SK-N-SH (cell line): ENCODE results near the gene EZH1. TPM values are rescaled to one million over a fixed set of nuclear protein-coding genes. Genes with fewer than 3 reads are reported as not detected.

Source experiments
- CTCF ChIA-PET: fragments of 300-600, 350-600 bp; formaldehyde crosslinking; extraction: SDS; loops from one replicate; lab custom pipeline; 2021; lab: Yijun Ruan, JAX
- POLR2A ChIA-PET: fragments of 350-600 bp; sonication (Branson Sonifier 250); formaldehyde crosslinking; extraction: SDS; loops from one replicate; lab custom pipeline; 2020; ENCODE audit warnings: antibody characterized with exemption, inconsistent platforms; lab: Yijun Ruan, JAX
- DNase-seq: peaks from one replicate; pipeline ENCODE4 v3.0.0; 2012
- H2AFZ ChIP-seq: fragments of 200-600 bp; sonication (generic); 2 replicates; pipeline ENCODE4 v1.8.1; 2016; ENCODE audit warnings: antibody characterized with exemption, mild to moderate bottlenecking, low read depth
- H3F3A ChIP-seq: fragments of 200-600 bp; sonication (generic); replicated peaks from 2 replicates; pipeline ENCODE3; 2016; ENCODE audit warnings: antibody characterized with exemption, mild to moderate bottlenecking; ENCODE audit not compliant: insufficient read depth
- H3K27ac ChIP-seq, 2 experiments: fragments of 200-500 bp in 1 of 2; fragments of 200-600 bp in 1 of 2; sonication (Bioruptor generic) in 1 of 2; sonication (generic), shearing (Covaris generic) in 1 of 2; 2 replicates each; pipeline versions ENCODE4 v1.5.1 to v1.6.1; 2014 to 2016; ENCODE audit warnings: low read depth in 2 of 2, inconsistent platforms in 1 of 2, low read length in 1 of 2, mild to moderate bottlenecking in 1 of 2, mixed read lengths in 1 of 2
- H3K27me3 ChIP-seq: fragments of 200-600 bp; sonication (generic), shearing (Covaris generic); 2 replicates; pipeline ENCODE4 v1.6.1; 2016; ENCODE audit warnings: mixed run types; ENCODE audit not compliant: insufficient read depth
- H3K36me3 ChIP-seq, 2 experiments: fragments of 200-500 bp in 1 of 2; fragments of 200-600 bp in 1 of 2; sonication (Bioruptor generic) in 1 of 2; sonication (generic) in 1 of 2; replicated peaks in 1 of 2; 2 replicates each; pipeline versions ENCODE3 to v1.5.1; 2014 to 2016; ENCODE audit warnings: low read length in 1 of 2, mild to moderate bottlenecking in 1 of 2; ENCODE audit not compliant: insufficient read depth in 2 of 2, control insufficient read depth in 1 of 2
- H3K4me1 ChIP-seq, 2 experiments: fragments of 200-500 bp in 1 of 2; fragments of 200-600 bp in 1 of 2; sonication (Bioruptor generic) in 1 of 2; sonication (generic), shearing (Covaris generic) in 1 of 2; 2 replicates each; pipeline versions ENCODE4 v1.5.1 to v1.6.1; 2014 to 2016; ENCODE audit warnings: low read depth in 1 of 2, low read length in 1 of 2, mixed run types in 1 of 2; ENCODE audit not compliant: insufficient read depth in 2 of 2, control insufficient read depth in 1 of 2
- H3K4me2 ChIP-seq: fragments of 200-600 bp; sonication (generic), shearing (Covaris generic); 2 replicates; pipeline ENCODE4 v1.6.1; 2017; ENCODE audit warnings: mixed run types
- H3K4me3 ChIP-seq, 2 experiments: fragments of 200-500 bp in 1 of 2; fragments of 200-600 bp in 1 of 2; sonication (Bioruptor generic) in 1 of 2; sonication (generic), shearing (Covaris generic) in 1 of 2; 2 replicates each; pipeline versions ENCODE4 v1.5.1 to v1.8.1; 2014 to 2016; ENCODE audit warnings: low read depth in 2 of 2, inconsistent platforms in 1 of 2, low read length in 1 of 2, mild to moderate bottlenecking in 1 of 2, mixed read lengths in 1 of 2, moderate library complexity in 1 of 2
- H3K79me2 ChIP-seq: fragments of 200-600 bp; sonication (generic); 2 replicates; pipeline ENCODE4 v1.8.1; 2017; ENCODE audit warnings: mild to moderate bottlenecking; ENCODE audit not compliant: insufficient read depth
- H3K9ac ChIP-seq: fragments of 200-600 bp; sonication (generic); 2 replicates; pipeline ENCODE4 v1.6.1; 2017; ENCODE audit warnings: mixed run types
- H3K9me2 ChIP-seq: fragments of 200-600 bp; sonication (generic); 2 replicates; pipeline ENCODE4 v1.6.1; 2017; ENCODE audit warnings: mixed run types
- H3K9me3 ChIP-seq: fragments of 200-600 bp; sonication (generic); 2 replicates; pipeline ENCODE4 v1.6.1; 2017; ENCODE audit warnings: mixed run types, mild to moderate bottlenecking, moderate library complexity
- H4K20me1 ChIP-seq: fragments of 200-600 bp; sonication (generic); 2 replicates; pipeline ENCODE4 v1.6.1; 2017; ENCODE audit warnings: mild to moderate bottlenecking, mixed run types; ENCODE audit not compliant: insufficient read depth
- POLR2AphosphoS5 ChIP-seq: IDR thresholded peaks from 2 replicates; pipeline ENCODE4 v1.6.1; 2012; ENCODE audit warnings: low read depth, low read length
- RAD21 ChIP-seq: IDR thresholded peaks from 2 replicates; pipeline ENCODE4 v1.6.1; 2012; ENCODE audit warnings: mild to moderate bottlenecking, low read length
- RCOR1 ChIP-seq: fragments of 150-350 bp; IDR thresholded peaks from 2 replicates; pipeline ENCODE4 v1.6.1; 2017; ENCODE audit warnings: antibody characterized with exemption, low read length
- RFX5 ChIP-seq: IDR thresholded peaks from 2 replicates; pipeline ENCODE4 v1.6.1; 2012; ENCODE audit warnings: mild to moderate bottlenecking, improper control_type of control experiment, low read length
- SMC3 ChIP-seq: IDR thresholded peaks from 2 replicates; pipeline ENCODE4 v1.6.1; 2012; ENCODE audit warnings: low read depth, low read length, improper control_type of control experiment
- TAF1 ChIP-seq: IDR thresholded peaks from 2 replicates; pipeline ENCODE4 v1.6.1; 2012; ENCODE audit warnings: low read depth, mild to moderate bottlenecking, low read length, moderate library complexity, borderline replicate concordance
- TEAD4 ChIP-seq: IDR thresholded peaks from 2 replicates; pipeline ENCODE4 v1.4.0; 2012; ENCODE audit warnings: mild to moderate bottlenecking, borderline replicate concordance; ENCODE audit not compliant: insufficient read depth
- WGBS: methylation state at CpG from one replicate; pipeline ENCODE4 v1.1.6; 2017; ENCODE audit warnings: low lambda C conversion rate; 5-methylcytosine and 5-hydroxymethylcytosine counted together
- polyA plus RNA-seq, 3 experiments: library from polyadenylated mRNA; depleted of rRNA; stranded (reverse); fragments of >200 nt; gene quantifications; 2 replicates each; pipeline ENCODE4 v1.2.3, GENCODE V29; 2012
- TF ChIP-seq, protein P1 (sequence below): IDR thresholded peaks from 2 replicates; pipeline ENCODE4; 2012
- TF ChIP-seq, protein P2 (sequence below): fragments of 150-350 bp; IDR thresholded peaks from 2 replicates; pipeline ENCODE4 v1.6.1; 2017; ENCODE audit warnings: antibody characterized with exemption, low read length, low read depth, borderline replicate concordance
- TF ChIP-seq, protein P3 (sequence below): fragments of 200-600 bp; sonication (generic); IDR thresholded peaks from 2 replicates; pipeline ENCODE4 v1.6.1; 2017; ENCODE audit warnings: antibody characterized with exemption, mild to moderate bottlenecking, moderate library complexity

EZH1 gene
- polyA plus RNA-seq, 1 of the 3 experiments (the other 2 are of a cell fraction): 28.6 TPM

DNA sequence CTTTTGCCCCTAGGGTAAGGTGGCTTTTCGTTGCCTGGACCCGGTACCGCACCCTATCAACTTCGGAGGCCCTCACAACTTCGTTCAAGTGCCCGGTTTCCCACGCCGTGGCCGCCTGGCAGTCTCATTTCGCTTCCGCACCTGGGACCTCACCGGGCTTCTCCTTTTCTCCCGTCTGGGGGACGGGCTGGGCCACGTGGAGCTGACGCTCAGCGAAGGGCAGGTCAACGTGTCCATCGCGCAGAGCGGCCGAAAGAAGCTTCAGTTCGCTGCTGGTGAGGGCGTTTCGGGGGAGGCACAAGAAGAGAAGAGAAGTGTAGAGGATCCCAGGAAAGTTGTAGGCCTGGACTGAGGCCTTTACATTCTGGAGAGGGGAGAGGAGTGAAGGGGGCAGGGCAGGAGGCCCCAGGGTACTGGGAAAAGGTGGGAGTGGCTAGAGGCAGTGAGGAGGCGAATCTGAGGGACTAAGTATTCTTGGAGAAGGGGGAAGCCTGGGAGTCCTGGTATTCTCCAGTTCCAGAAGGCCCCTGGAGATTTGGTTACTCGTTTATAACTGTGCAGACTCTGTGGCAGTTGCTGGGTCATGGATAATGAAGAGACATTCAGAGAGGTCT, 57.0 kb downstream of the EZH1 start:
- POLR2A ChIA-PET: interaction anchor here (1.2 kb wide), 1 partner anchor 11 kb away, joined by 3 read pairs; the partner anchor contains the start of gene PLEKHH3
- H3K4me3 ChIP-seq: no peak overlapping the region
- H3K4me2 ChIP-seq: no peak overlapping the region
- no peaks in the 10 kb centered on the region for H3K27me3 ChIP-seq
- H2AFZ ChIP-seq: no peak overlapping the region
- H3K9ac ChIP-seq: no peak overlapping the region
- H3K27ac ChIP-seq: no peak overlapping the region
- peaks cover 0 to 10% of the 10 kb centered on the region in 2 experiments; a peak in 1 of 4 replicates for H3K4me1 ChIP-seq
- peaks cover 5% of the 10 kb centered on the region for H3K79me2 ChIP-seq
- WGBS: 96% methylated on average over 26 of the region's 27 CpGs
- no peaks in the 10 kb centered on the region for H3K9me3 ChIP-seq
- no peak for TF ChIP-seq RFX5
- TF ChIP-seq TEAD4: no peak
- TF ChIP-seq, protein P1, sequence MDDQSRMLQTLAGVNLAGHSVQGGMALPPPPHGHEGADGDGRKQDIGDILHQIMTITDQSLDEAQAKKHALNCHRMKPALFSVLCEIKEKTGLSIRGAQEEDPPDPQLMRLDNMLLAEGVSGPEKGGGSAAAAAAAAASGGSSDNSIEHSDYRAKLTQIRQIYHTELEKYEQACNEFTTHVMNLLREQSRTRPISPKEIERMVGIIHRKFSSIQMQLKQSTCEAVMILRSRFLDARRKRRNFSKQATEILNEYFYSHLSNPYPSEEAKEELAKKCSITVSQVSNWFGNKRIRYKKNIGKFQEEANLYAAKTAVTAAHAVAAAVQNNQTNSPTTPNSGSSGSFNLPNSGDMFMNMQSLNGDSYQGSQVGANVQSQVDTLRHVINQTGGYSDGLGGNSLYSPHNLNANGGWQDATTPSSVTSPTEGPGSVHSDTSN: no peak
- TF ChIP-seq, all 33 proteins: peak for 0
- CTCF ChIA-PET: no interaction called here
- Histone ChIP-seq H3F3A (no peaks in the 10 kb centered on the region), H4K20me1 (no peaks in the 10 kb centered on the region), H3K9me2 (no peaks in the 10 kb centered on the region), H3K36me3 (peaks cover 8 to 46% of the 10 kb centered on the region in 2 experiments)
- DNase-seq: peak; percentile 20

DNA sequence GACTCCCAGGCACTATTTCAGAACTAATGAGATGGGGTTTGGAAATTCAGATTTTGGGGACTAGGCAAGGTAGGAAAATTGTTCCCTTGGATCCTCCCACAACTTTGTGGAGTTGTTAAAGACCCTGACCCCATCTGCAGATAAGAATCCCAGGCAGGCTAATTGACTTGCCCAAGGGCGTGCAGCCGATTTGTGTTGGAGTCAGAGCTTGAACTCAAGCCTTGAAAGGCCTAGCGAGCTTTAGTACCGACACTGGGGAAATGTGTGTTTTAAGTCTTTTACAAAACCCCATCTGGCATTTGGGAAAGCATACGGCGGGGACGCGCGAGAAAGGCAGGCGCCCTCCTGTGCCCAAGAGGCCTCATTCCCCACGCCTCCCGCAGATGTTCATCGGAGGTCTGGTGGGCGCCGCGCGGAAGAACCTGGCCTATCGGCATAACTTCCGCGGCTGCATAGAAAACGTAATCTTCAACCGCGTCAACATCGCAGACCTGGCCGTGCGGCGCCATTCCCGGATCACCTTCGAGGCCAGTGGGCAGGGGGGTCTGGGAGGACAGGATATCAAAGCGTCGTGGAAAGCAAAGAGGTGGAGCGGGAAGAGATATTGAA, 58.2 kb downstream of the EZH1 start:
- Histone ChIP-seq H3K27ac (no peak overlapping the region), H3K4me2 (no peak overlapping the region), H3K9me3 (no peaks in the 10 kb centered on the region), H3K79me2 (peaks cover 5% of the 10 kb centered on the region), H4K20me1 (no peaks in the 10 kb centered on the region), H3F3A (peaks cover 7% of the 10 kb centered on the region), H2AFZ (no peak overlapping the region), H3K4me1 (peaks cover 0 to 12% of the 10 kb centered on the region in 2 experiments; a peak in 2 of 4 replicates), H3K27me3 (no peaks in the 10 kb centered on the region), H3K36me3 (peaks cover 8 to 36% of the 10 kb centered on the region in 2 experiments), H3K9ac (no peak overlapping the region), H3K9me2 (no peaks in the 10 kb centered on the region), H3K4me3 (no peak overlapping the region)
- TF ChIP-seq, protein P2, sequence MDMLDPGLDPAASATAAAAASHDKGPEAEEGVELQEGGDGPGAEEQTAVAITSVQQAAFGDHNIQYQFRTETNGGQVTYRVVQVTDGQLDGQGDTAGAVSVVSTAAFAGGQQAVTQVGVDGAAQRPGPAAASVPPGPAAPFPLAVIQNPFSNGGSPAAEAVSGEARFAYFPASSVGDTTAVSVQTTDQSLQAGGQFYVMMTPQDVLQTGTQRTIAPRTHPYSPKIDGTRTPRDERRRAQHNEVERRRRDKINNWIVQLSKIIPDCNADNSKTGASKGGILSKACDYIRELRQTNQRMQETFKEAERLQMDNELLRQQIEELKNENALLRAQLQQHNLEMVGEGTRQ: no peak
- TF ChIP-seq SMC3 (no peak), TEAD4 (no peak), POLR2AphosphoS5 (no peak), RCOR1 (no peak), TAF1 (no peak), RAD21 (no peak)
- TF ChIP-seq, protein P3, sequence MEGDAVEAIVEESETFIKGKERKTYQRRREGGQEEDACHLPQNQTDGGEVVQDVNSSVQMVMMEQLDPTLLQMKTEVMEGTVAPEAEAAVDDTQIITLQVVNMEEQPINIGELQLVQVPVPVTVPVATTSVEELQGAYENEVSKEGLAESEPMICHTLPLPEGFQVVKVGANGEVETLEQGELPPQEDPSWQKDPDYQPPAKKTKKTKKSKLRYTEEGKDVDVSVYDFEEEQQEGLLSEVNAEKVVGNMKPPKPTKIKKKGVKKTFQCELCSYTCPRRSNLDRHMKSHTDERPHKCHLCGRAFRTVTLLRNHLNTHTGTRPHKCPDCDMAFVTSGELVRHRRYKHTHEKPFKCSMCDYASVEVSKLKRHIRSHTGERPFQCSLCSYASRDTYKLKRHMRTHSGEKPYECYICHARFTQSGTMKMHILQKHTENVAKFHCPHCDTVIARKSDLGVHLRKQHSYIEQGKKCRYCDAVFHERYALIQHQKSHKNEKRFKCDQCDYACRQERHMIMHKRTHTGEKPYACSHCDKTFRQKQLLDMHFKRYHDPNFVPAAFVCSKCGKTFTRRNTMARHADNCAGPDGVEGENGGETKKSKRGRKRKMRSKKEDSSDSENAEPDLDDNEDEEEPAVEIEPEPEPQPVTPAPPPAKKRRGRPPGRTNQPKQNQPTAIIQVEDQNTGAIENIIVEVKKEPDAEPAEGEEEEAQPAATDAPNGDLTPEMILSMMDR: no peak
- peak; percentile 48 for DNase-seq
- CTCF ChIA-PET: no interaction called here
- POLR2A ChIA-PET: no interaction called here
- WGBS: 93% methylated on average over 32 of the region's 32 CpGs
